HFF-Myc (cell line): Measurements from ENCODE around the gene LTBP1.
"Not testable (repeated sequence)": the region's sequence is repeated elsewhere in the genome, so short reads cannot be mapped to it uniquely, and the experiment has no call there.

Source experiments
- DNase-seq: peaks from one replicate; pipeline ENCODE4 v3.0.0-alpha.2; 2011; ENCODE audit warnings: low read depth; ENCODE audit errors: extremely low read depth
- H3K4me3 ChIP-seq: replicated peaks from 2 replicates; pipeline ENCODE4 v1.5.1; 2011; ENCODE audit warnings: low read depth, mild to moderate bottlenecking, control low read depth, low read length
- TF ChIP-seq, protein P1 (sequence below): IDR thresholded peaks from 2 replicates; pipeline ENCODE4 v1.5.1; 2012; ENCODE audit warnings: mild to moderate bottlenecking, low read depth, low read length, control low read depth; ENCODE audit errors: missing control alignments

The LTBP1 gene

DNA sequence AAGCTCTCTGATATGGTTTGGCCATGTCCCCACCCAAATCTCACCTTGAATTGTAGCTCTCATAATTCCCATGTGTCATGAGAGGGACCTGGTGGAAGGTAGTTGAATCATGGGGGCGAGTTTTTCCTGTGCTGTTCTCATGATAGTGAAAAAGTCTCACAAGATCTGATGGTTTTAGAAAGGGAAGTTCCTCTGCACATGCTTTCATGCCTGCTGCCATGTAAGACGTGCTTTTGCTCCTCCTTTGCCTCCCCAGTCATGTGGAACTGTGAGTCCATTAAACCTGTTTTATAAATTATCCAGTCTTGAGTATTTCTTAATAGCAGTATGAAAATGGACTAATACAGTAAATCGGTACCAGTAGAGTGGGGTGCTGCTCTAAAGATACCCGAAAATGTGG, 34.9 kb downstream of the LTBP1 start:
- no peak for DNase-seq
- no peak overlapping the region for H3K4me3 ChIP-seq
- TF ChIP-seq, protein P1, sequence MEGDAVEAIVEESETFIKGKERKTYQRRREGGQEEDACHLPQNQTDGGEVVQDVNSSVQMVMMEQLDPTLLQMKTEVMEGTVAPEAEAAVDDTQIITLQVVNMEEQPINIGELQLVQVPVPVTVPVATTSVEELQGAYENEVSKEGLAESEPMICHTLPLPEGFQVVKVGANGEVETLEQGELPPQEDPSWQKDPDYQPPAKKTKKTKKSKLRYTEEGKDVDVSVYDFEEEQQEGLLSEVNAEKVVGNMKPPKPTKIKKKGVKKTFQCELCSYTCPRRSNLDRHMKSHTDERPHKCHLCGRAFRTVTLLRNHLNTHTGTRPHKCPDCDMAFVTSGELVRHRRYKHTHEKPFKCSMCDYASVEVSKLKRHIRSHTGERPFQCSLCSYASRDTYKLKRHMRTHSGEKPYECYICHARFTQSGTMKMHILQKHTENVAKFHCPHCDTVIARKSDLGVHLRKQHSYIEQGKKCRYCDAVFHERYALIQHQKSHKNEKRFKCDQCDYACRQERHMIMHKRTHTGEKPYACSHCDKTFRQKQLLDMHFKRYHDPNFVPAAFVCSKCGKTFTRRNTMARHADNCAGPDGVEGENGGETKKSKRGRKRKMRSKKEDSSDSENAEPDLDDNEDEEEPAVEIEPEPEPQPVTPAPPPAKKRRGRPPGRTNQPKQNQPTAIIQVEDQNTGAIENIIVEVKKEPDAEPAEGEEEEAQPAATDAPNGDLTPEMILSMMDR = no peak

DNA sequence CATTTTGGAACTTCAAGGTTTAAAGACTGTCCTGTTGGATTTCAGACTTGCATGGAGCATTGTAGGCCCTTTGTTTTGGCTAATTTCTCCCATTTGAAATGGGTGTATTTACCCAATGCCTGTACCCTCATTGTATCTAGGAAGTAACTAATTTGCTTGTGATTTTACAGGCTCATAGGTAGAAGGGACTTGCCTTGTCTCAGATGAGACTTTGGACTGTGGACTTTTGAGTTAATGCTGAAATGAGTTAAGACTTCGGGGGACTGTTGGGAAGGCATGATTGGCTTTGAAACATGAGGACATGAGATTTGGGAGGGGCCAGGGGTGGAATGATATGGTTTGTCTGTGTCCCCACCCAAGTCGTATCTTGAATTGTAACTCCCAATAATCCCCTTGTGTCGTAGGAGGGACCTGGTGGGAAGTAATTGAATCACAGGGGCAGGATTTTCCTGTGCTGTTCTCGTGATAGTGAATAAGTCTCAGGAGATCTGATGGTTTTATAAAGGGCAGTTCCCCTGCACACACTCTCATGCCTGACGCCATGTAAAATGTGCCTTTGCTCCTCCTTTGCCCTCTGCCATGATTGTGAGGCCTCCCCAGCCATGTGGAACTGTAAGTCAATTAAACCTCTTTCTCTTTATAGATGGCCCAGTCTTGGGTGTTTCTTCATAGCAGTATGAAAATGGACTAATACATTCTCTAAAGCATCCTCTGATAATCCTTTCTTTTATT, 36.6 kb downstream of the LTBP1 start:
- DNase-seq, H3K4me3 ChIP-seq: not testable (repeated sequence)

DNA sequence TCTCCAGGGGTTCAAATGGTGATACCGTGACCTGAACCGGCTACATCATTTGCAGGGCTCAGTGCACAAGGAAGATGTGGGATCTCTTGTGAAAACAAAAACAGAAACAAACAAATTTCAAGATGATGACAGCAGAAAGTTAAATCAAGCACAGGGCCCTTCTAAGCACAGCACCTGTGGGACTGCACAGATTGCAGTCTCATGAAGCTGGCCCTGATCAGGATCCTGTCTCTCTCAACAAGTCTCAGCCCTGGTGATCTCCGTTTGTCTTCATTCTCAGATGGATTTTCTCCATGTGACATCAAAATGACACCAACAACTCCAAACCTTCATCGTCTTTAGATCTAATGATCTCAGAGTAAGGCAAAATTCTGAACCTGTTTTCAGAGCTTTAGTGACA, 39.7 kb downstream of the LTBP1 start:
- TF ChIP-seq, protein P1 = no peak
- no peak overlapping the region for H3K4me3 ChIP-seq
- no peak for DNase-seq

DNA sequence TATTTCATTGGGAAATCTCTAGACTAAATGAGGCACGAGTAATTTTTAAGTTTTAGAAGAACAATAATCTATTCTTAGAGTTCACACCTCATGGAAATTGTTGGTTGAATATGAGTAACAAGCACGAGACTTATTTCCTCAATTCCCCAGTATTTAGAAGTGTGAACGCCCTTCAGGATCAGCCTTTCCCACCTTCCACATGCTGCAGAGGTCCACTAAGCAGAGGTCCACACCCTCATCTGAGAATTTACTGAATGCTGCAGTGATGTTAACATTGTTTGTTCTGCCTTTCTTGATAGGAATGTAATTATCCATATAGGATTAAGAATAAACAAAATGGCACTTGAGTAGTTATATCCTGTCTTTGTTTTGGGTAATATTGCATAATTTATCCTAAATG, 41.8 kb downstream of the LTBP1 start:
- TF ChIP-seq, protein P1 = no peak
- no peak for DNase-seq
- H3K4me3 ChIP-seq = no peak overlapping the region

DNA sequence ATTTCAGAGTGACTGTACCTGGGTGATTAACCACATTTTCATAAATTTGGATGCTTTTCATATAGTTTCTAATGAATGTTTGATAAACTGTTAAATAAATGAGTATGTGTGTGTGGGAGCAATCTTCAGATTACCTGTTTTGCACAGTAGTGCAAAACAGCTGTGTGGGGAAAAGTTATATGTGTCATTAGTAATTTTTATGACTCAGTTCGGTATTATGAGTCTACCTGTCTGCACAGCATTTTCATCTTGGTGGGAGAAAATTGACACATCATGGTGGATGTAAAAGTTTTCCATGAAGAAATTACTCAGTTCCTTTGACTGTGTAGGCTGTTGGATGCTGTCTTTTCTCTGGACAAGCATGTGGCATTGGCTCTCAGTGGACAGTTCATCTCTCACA, 43.8 kb downstream of the LTBP1 start:
- no peak for DNase-seq
- no peak overlapping the region for H3K4me3 ChIP-seq
- TF ChIP-seq, protein P1 = no peak

DNA sequence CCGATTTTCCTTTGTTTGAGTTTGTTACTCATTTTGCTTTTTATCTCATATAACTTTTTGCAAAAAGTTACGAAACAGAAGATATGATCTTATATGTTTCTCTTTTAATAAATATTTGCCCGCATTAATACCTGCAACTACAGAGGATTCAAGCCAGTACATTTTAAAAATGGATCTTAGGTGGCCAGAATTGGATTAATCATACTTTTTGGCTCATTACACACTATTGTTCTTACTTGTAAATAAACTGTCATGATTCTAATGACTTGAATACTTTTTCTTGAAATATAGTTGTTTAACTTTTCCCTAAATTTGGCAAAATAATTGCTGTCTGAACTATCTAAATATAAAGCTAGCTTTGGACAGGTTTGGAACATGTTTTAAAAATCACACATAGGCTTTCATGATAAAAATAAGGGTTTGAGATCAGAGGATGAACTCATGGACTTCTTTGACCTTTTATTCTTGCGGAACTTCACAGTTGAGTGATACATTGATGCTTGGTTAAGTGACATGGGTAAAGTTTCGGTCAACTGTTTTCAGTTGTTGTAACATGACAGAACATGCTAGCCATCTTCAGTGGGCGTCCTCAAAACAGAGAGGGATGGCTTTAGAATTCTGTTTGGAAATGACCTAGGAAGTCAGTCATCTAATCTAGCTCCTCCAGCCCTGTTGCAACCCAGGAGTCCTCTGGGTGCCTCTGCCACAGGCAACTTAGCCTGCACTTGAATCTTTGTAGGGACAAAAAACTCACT, 44.5 kb downstream of the LTBP1 start:
- no peak overlapping the region for H3K4me3 ChIP-seq
- no peak for DNase-seq
- TF ChIP-seq, protein P1 = no peak

DNA sequence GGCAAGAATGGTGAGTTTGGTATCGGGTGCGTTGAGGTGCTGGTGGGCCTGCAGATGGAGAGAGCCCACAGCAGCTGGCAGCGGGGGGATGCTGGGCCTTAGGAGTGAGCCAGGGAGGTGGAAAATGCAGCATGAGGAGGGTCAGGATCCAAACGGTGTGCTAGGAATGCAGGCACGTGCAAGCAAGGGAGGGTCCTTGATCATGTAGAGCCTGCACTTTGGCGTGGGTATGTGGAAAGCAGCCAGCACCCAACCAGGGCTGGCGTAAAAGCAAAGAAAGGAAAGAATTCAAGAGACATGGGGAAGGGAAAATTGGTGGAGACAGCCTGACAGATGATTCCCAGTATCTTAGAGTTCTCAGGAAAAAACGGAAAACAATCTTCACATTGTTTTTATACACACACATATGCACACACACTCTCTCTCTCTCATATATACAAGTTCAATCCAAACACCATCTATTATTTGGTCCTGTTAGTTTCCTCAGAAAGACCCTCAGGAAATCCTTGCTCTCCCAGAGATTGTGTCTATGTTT, 46.3 kb downstream of the LTBP1 start:
- DNase-seq = no peak
- no peak overlapping the region for H3K4me3 ChIP-seq
- TF ChIP-seq, protein P1 = no peak
